Measurements from ENCODE around the gene PPP4R4.

Gene PPP4R4

DNA sequence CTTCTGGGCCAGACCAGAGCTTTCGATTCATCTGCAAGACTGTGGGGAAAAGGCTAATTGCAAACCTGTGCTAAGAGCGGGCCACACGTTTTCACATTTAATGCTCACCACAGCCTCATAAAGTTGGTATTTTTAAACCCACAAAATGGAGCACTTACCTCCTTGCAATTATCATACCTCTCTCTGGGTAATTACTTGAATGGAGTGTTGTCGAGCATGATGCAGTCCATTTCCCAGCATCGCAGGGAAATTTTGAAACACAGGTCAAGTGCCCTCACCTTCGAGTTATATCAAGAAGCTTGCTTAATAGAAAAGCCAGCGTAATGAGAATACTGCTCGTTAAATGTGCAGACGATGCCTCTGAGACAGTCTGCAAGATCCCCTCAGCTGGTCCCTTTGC lies 35.9 kb upstream of the PPP4R4 start:
- H3K9me3 ChIP-seq (ENCODE audit: insufficient read depth, low read length), result no peaks in the 10 kb centered on the region
- H3K27ac ChIP-seq (ENCODE audit: low read depth, low read length), result no peak overlapping the region
- H3K27me3 ChIP-seq (ENCODE audit: low read length), result no peaks in the 10 kb centered on the region
- H3K4me2 ChIP-seq (ENCODE audit: low read depth, low read length, poor library complexity, severe bottlenecking), result no peak overlapping the region
- H3K36me3 ChIP-seq (ENCODE audit: low read length), result no peaks in the 10 kb centered on the region
- H3K79me2 ChIP-seq (ENCODE audit: insufficient read depth, low read length), result no peaks in the 10 kb centered on the region
- no peak overlapping the region for H3K9ac ChIP-seq (ENCODE audit: low read length)
- H2AFZ ChIP-seq (ENCODE audit: low read depth, low read length, severe bottlenecking), result no peak overlapping the region
- H4K20me1 ChIP-seq (ENCODE audit: low read depth, low read length), result no peaks in the 10 kb centered on the region
- no peaks in the 10 kb centered on the region for H3K9me2 ChIP-seq (replicated peaks; ENCODE audit: insufficient read depth, low read length)
- H3F3A ChIP-seq (ENCODE audit: insufficient read depth), result no peaks in the 10 kb centered on the region
- no peak overlapping the region for H3K4me3 ChIP-seq (ENCODE audit: insufficient read depth, low read length, poor library complexity, severe bottlenecking)
- TF ChIP-seq, protein P1, sequence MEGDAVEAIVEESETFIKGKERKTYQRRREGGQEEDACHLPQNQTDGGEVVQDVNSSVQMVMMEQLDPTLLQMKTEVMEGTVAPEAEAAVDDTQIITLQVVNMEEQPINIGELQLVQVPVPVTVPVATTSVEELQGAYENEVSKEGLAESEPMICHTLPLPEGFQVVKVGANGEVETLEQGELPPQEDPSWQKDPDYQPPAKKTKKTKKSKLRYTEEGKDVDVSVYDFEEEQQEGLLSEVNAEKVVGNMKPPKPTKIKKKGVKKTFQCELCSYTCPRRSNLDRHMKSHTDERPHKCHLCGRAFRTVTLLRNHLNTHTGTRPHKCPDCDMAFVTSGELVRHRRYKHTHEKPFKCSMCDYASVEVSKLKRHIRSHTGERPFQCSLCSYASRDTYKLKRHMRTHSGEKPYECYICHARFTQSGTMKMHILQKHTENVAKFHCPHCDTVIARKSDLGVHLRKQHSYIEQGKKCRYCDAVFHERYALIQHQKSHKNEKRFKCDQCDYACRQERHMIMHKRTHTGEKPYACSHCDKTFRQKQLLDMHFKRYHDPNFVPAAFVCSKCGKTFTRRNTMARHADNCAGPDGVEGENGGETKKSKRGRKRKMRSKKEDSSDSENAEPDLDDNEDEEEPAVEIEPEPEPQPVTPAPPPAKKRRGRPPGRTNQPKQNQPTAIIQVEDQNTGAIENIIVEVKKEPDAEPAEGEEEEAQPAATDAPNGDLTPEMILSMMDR (IDR thresholded peaks at IDR 0.05; ENCODE audit: insufficient read depth, low read length, poor library complexity, severe bottlenecking), result no peak
- TF ChIP-seq EZH2phosphoT487 (conservative IDR thresholded peaks at IDR 0.05; ENCODE audit: low read length), result no peak

DNA sequence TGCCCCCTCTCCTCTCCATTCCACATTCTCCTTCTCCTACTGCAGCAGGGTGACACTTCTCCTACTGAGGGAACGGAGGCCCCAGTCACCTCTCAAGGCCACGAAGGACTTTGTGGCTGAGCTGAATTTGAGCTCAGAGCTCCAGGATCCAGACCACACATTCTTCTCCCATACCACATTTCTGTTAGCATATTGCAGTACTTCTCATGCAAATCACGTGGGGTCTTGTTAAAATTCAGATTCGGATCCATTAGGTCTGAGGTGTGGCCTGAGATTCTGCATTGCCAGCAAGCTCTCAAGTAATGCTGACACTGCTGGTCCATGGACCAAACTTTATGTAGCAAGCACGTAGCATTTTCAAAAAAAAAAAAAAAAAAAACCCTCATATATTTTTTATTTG lies 35.1 kb upstream of the PPP4R4 start:
- no peaks in the 10 kb centered on the region for H4K20me1 ChIP-seq (ENCODE audit: low read depth, low read length)
- H3K9ac ChIP-seq (ENCODE audit: low read length), result no peak overlapping the region
- TF ChIP-seq, protein P1 (IDR thresholded peaks at IDR 0.05; ENCODE audit: insufficient read depth, low read length, poor library complexity, severe bottlenecking), result no peak
- TF ChIP-seq EZH2phosphoT487 (conservative IDR thresholded peaks at IDR 0.05; ENCODE audit: low read length), result no peak
- no peaks in the 10 kb centered on the region for H3F3A ChIP-seq (ENCODE audit: insufficient read depth)
- H3K36me3 ChIP-seq (ENCODE audit: low read length), result no peaks in the 10 kb centered on the region
- no peak overlapping the region for H3K4me2 ChIP-seq (ENCODE audit: low read depth, low read length, poor library complexity, severe bottlenecking)
- no peak overlapping the region for H3K27ac ChIP-seq (ENCODE audit: low read depth, low read length)
- no peaks in the 10 kb centered on the region for H3K9me3 ChIP-seq (ENCODE audit: insufficient read depth, low read length)
- no peaks in the 10 kb centered on the region for H3K9me2 ChIP-seq (replicated peaks; ENCODE audit: insufficient read depth, low read length)
- H3K27me3 ChIP-seq (ENCODE audit: low read length), result no peaks in the 10 kb centered on the region
- H3K4me3 ChIP-seq (ENCODE audit: insufficient read depth, low read length, poor library complexity, severe bottlenecking), result no peak overlapping the region
- no peak overlapping the region for H2AFZ ChIP-seq (ENCODE audit: low read depth, low read length, severe bottlenecking)
- H3K79me2 ChIP-seq (ENCODE audit: insufficient read depth, low read length), result no peaks in the 10 kb centered on the region

DNA sequence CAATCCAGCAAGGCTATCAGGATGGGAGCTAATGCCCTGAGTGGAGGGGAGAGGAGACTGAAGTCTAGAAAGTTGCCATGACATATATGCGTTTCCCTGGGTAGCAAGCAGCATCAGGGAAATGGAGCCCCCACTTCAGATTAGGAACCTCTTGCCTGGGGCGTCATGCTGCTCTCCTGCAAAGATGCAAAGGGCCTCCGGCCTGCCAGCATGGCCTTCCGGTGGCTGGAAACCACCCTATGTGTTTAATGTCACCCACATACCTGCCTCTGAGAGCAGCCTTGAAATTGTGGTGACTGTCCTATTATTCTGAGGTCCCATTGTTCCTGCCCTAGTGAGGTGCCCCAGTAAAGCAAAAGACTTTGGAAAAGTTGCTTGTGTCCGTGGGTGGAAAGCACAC lies 34.7 kb upstream of the PPP4R4 start:
- H3K9me3 ChIP-seq (ENCODE audit: insufficient read depth, low read length), result no peaks in the 10 kb centered on the region
- H2AFZ ChIP-seq (ENCODE audit: low read depth, low read length, severe bottlenecking), result no peak overlapping the region
- no peaks in the 10 kb centered on the region for H3F3A ChIP-seq (ENCODE audit: insufficient read depth)
- H3K4me2 ChIP-seq (ENCODE audit: low read depth, low read length, poor library complexity, severe bottlenecking), result no peak overlapping the region
- H3K9ac ChIP-seq (ENCODE audit: low read length), result no peak overlapping the region
- H3K27ac ChIP-seq (ENCODE audit: low read depth, low read length), result no peak overlapping the region
- no peaks in the 10 kb centered on the region for H4K20me1 ChIP-seq (ENCODE audit: low read depth, low read length)
- no peak for TF ChIP-seq EZH2phosphoT487 (conservative IDR thresholded peaks at IDR 0.05; ENCODE audit: low read length)
- TF ChIP-seq, protein P1 (IDR thresholded peaks at IDR 0.05; ENCODE audit: insufficient read depth, low read length, poor library complexity, severe bottlenecking), result no peak
- no peaks in the 10 kb centered on the region for H3K36me3 ChIP-seq (ENCODE audit: low read length)
- H3K9me2 ChIP-seq (replicated peaks; ENCODE audit: insufficient read depth, low read length), result no peaks in the 10 kb centered on the region
- no peaks in the 10 kb centered on the region for H3K27me3 ChIP-seq (ENCODE audit: low read length)
- H3K79me2 ChIP-seq (ENCODE audit: insufficient read depth, low read length), result no peaks in the 10 kb centered on the region
- no peak overlapping the region for H3K4me3 ChIP-seq (ENCODE audit: insufficient read depth, low read length, poor library complexity, severe bottlenecking)
